Measurements from ENCODE around the gene B4GALT6. TPM values are rescaled to one million over a fixed set of nuclear protein-coding genes. Genes with fewer than 3 reads are reported as not detected.

B4GALT6 gene
- total and polyA plus RNA-seq, 3 donors from 2014 or later = 12.1 to 19.5 (median 14.9) TPM

- Histone ChIP-seq H3K27me3 (no peaks in the 10 kb centered on the region), H3K9me3 (no peaks in the 10 kb centered on the region), H3K27ac (no peak overlapping the region), H3K36me3 (ENCODE audit: low read depth, missing control alignments) (no peaks in the 10 kb centered on the region), H3K4me1 (no peaks in the 10 kb centered on the region), H3K4me3 (no peak overlapping the region)
- TF ChIP-seq CTCF (IDR thresholded peaks at IDR 0.05) (peak; percentile 49 to 88 (median 79)), POLR2A (IDR thresholded peaks at IDR 0.05) (no peak)
- intact Hi-C loops (cut with DNase I; ENCODE audit: low total_unique reads) = no loop called here
- peak; percentile 92 for DNase-seq
- WGBS, 2 donors = 34 to 38% methylated on average over 7 of the region's 7 CpGs
These were observed 38.1 kb upstream of the B4GALT6 start for GRCh38 chr18:31722369-31722957.

- 81 to 85% methylated on average over 3 of the region's 3 CpGs for WGBS, 2 donors
- Histone ChIP-seq H3K4me1 (no peaks in the 10 kb centered on the region), H3K9me3 (no peaks in the 10 kb centered on the region), H3K27ac (no peak overlapping the region), H3K27me3 (no peaks in the 10 kb centered on the region), H3K4me3 (no peak overlapping the region), H3K36me3 (ENCODE audit: low read depth, missing control alignments) (no peaks in the 10 kb centered on the region)
- no peak for TF ChIP-seq CTCF (IDR thresholded peaks at IDR 0.05)
- no peak for TF ChIP-seq POLR2A (IDR thresholded peaks at IDR 0.05)
- intact Hi-C loops (cut with DNase I; ENCODE audit: low total_unique reads) = no loop called here
- no peak for DNase-seq
These were observed 37.2 kb upstream of the B4GALT6 start for GRCh38 chr18:31721601-31722000.

DNA sequence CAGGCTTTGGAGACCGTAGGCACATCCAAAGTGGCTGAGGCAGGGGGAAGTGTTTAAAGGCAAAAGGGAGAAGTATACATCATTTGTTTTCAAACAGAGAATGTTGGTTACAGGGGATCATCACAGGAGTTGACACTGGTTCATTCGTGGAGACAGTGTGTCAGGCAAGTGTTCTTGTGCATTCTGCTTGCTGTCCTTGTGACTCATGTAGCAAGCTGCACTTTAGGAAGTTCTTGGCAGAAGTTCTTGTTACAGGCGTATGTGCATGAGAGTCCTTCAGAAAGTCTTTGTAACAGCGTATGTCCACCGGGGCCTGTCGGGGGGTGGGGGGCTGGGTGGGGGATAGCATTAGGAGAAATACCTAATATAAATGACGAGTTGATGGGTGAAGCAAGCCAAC is 36.5 kb upstream of the B4GALT6 start:
- intact Hi-C loops (cut with DNase I; ENCODE audit: low total_unique reads) = no loop called here
- DNase-seq = no peak
- H3K9me3 ChIP-seq = no peaks in the 10 kb centered on the region
- no peaks in the 10 kb centered on the region for H3K27me3 ChIP-seq
- no peaks in the 10 kb centered on the region for H3K36me3 ChIP-seq (ENCODE audit: low read depth, missing control alignments)
- H3K4me3 ChIP-seq = no peak overlapping the region
- H3K27ac ChIP-seq = no peak overlapping the region
- no peaks in the 10 kb centered on the region for H3K4me1 ChIP-seq
- TF ChIP-seq POLR2A (IDR thresholded peaks at IDR 0.05) = no peak
- TF ChIP-seq CTCF (IDR thresholded peaks at IDR 0.05) = no peak
- 48 to 64% methylated on average over 7 of the region's 7 CpGs for WGBS, 2 donors

- no peak for DNase-seq
- intact Hi-C loops (cut with DNase I; ENCODE audit: low total_unique reads) = no loop called here
- H3K27me3 ChIP-seq = no peaks in the 10 kb centered on the region
- no peak overlapping the region for H3K27ac ChIP-seq
- TF ChIP-seq POLR2A (IDR thresholded peaks at IDR 0.05) (no peak), CTCF (IDR thresholded peaks at IDR 0.05) (no peak)
- no peaks in the 10 kb centered on the region for H3K36me3 ChIP-seq (ENCODE audit: low read depth, missing control alignments)
- H3K4me1 ChIP-seq = no peaks in the 10 kb centered on the region
- 95 to 97% methylated on average over 7 of the region's 7 CpGs for WGBS, 2 donors
- H3K4me3 ChIP-seq = no peak overlapping the region
- no peaks in the 10 kb centered on the region for H3K9me3 ChIP-seq
These were observed 35.1 kb upstream of the B4GALT6 start for GRCh38 chr18:31719363-31720006.

DNA sequence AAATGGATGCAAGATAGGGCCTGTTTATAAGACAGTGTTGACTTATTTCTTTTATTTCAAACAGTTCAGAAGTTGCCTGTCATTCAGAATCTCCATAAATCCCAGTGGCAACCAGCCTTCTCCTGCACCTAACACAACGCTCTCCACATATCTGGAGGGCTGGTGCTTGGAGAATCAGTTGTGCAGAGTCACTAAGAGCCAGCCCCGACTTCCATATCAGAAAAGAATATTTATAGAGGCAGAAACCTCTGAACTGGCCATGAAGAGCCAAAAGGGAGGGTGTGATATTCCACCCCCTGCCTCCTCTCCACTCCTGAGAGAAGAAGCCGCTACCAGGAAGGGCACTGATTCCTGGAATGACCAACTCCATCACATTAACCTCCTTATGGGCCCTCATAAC is 34.0 kb upstream of the B4GALT6 start:
- no peak for DNase-seq
- TF ChIP-seq CTCF (IDR thresholded peaks at IDR 0.05) = no peak
- no peak for TF ChIP-seq POLR2A (IDR thresholded peaks at IDR 0.05)
- Histone ChIP-seq H3K36me3 (ENCODE audit: low read depth, missing control alignments) (no peaks in the 10 kb centered on the region), H3K27ac (no peak overlapping the region), H3K4me3 (no peak overlapping the region), H3K4me1 (no peaks in the 10 kb centered on the region), H3K9me3 (no peaks in the 10 kb centered on the region), H3K27me3 (no peaks in the 10 kb centered on the region)
- intact Hi-C loops (cut with DNase I; ENCODE audit: low total_unique reads) = no loop called here
- WGBS, 2 donors = 85 to 93% methylated on average over 3 of the region's 3 CpGs
